ENCODE data around the gene RNF5. TPM values are rescaled to one million over a fixed set of nuclear protein-coding genes. Genes with fewer than 3 reads are reported as not detected.
"Not testable (repeated sequence)": the region's sequence is repeated elsewhere in the genome, so short reads cannot be mapped to it uniquely, and the experiment has no call there.

The RNF5 gene
- polyA plus RNA-seq, 4 donors: 95.7 to 113 (median 106) TPM

- DNase-seq (ENCODE audit: low read depth in 4 of 4, low spot score in 2 of 4): no peak
Observed at GRCh38 chr6:32202186-32202585, 24.0 kb downstream of the RNF5 start.

- DNase-seq (ENCODE audit: low read depth in 4 of 4, low spot score in 2 of 4): no peak
Observed at GRCh38 chr6:32203426-32204267, 25.4 kb downstream of the RNF5 start.

GRCh38 chr6:32204268-32204715 lies 26.1 kb downstream of the RNF5 start:
- DNase-seq (ENCODE audit: low read depth in 4 of 4, low spot score in 2 of 4): no peak

- no peak for DNase-seq (ENCODE audit: low read depth in 4 of 4, low spot score in 2 of 4)
Observed at GRCh38 chr6:32208996-32209395, 30.8 kb downstream of the RNF5 start.

GRCh38 chr6:32210191-32210601 lies 32.0 kb downstream of the RNF5 start:
- DNase-seq (ENCODE audit: low read depth in 4 of 4, low spot score in 2 of 4): no peak

GRCh38 chr6:32211432-32211831 lies 33.2 kb downstream of the RNF5 start:
- not testable (repeated sequence) for DNase-seq (ENCODE audit: low read depth in 4 of 4, low spot score in 2 of 4)

- DNase-seq (ENCODE audit: low read depth in 4 of 4, low spot score in 2 of 4): no peak
Observed at GRCh38 chr6:32212076-32212760, 34.0 kb downstream of the RNF5 start.

- DNase-seq (ENCODE audit: low read depth in 4 of 4, low spot score in 2 of 4): no peak
Observed at GRCh38 chr6:32213649-32214048, 35.4 kb downstream of the RNF5 start.

GRCh38 chr6:32214126-32214525 lies 35.9 kb downstream of the RNF5 start:
- DNase-seq (ENCODE audit: low read depth in 4 of 4, low spot score in 2 of 4): no peak

- DNase-seq (ENCODE audit: low read depth in 4 of 4, low spot score in 2 of 4): no peak
Observed at GRCh38 chr6:32215617-32216016, 37.4 kb downstream of the RNF5 start.

- DNase-seq (ENCODE audit: low read depth in 4 of 4, low spot score in 2 of 4): no peak
Observed at GRCh38 chr6:32216285-32216684, 38.1 kb downstream of the RNF5 start.

- no peak for DNase-seq (ENCODE audit: low read depth in 4 of 4, low spot score in 2 of 4)
Observed at GRCh38 chr6:32216998-32217397, 38.8 kb downstream of the RNF5 start.

- DNase-seq (ENCODE audit: low read depth in 4 of 4, low spot score in 2 of 4): no peak
Observed at GRCh38 chr6:32218167-32218566, 40.0 kb downstream of the RNF5 start.

- DNase-seq (ENCODE audit: low read depth in 4 of 4, low spot score in 2 of 4): no peak
Observed at GRCh38 chr6:32220021-32220420, 41.8 kb downstream of the RNF5 start.

- DNase-seq (ENCODE audit: low read depth in 4 of 4, low spot score in 2 of 4): no peak
Observed at GRCh38 chr6:32222333-32223230, 44.4 kb downstream of the RNF5 start.

GRCh38 chr6:32223258-32224235 lies 45.3 kb downstream of the RNF5 start, which contains the start of gene NOTCH4:
TSS of gene NOTCH4 (minus strand) at chr6:32224067. CDS start at chr6:32223928, 139 bp downstream.
- no peak for DNase-seq (ENCODE audit: low read depth in 4 of 4, low spot score in 2 of 4)

- no peak for DNase-seq (ENCODE audit: low read depth in 4 of 4, low spot score in 2 of 4)
Observed at GRCh38 chr6:32224696-32225095, 46.5 kb downstream of the RNF5 start.

GRCh38 chr6:32226434-32226833 lies 48.2 kb downstream of the RNF5 start:
- no peak for DNase-seq (ENCODE audit: low read depth in 4 of 4, low spot score in 2 of 4)

Measured in left renal cortex interstitium (tissue), 4 donors.